ENCODE measurements around the gene CT45A8. TPM values are rescaled to one million over a fixed set of nuclear protein-coding genes. Genes with fewer than 3 reads are reported as not detected.

CT45A8 gene
- total RNA-seq, 2 experiments from 2014 or later: not detected

Other genes starting within 250 kb of the CT45A8 start
- not detected for gene CT45A1, start 140.9 kb downstream of the CT45A8 start, total RNA-seq
- gene CT45A3, start 86.3 kb downstream of the CT45A8 start, total RNA-seq: not detected
- not detected for gene CT45A5, start 69.0 kb downstream of the CT45A8 start, total RNA-seq
- not detected for gene CT45A6, start 51.8 kb downstream of the CT45A8 start, total RNA-seq
- gene CT45A2, start 34.5 kb downstream of the CT45A8 start, total RNA-seq: not detected
- not detected for gene CT45A7, start 17.3 kb downstream of the CT45A8 start, total RNA-seq
- not detected for gene CT45A9, start 17.3 kb upstream of the CT45A8 start, total RNA-seq
- not detected for gene CT45A10, start 38.9 kb upstream of the CT45A8 start, total RNA-seq
- not detected for gene SAGE1, start 39.2 kb upstream of the CT45A8 start, total RNA-seq
- 10 to 100 TPM; 17.0 to 17.1 TPM for gene MMGT1, start 119.5 kb upstream of the CT45A8 start, total RNA-seq
- 10 to 100 TPM in 1 of 2 experiments, 1 to 10 TPM in 1; 9.7 to 10.0 TPM for gene SLC9A6, start 130.9 kb upstream of the CT45A8 start, total RNA-seq

Measured in activated naive CD4-positive, alpha-beta T cell treated with anti-CD3 and anti-CD28 coated beads for 36 hours (primary cell).